Measurements from ENCODE around the gene ADGRF1. TPM values are rescaled to one million over a fixed set of nuclear protein-coding genes. Genes with fewer than 3 reads are reported as not detected.

ADGRF1 gene
- total and polyA plus RNA-seq, 2 donors (not counting 1 experiment from before 2014, with no cell fraction given): not detected

GRCh38 chr6:46983007-46983411, 59.1 kb downstream of the ADGRF1 start:
- no peak overlapping the region for H3K4me3 ChIP-seq (replicated peaks in 1 of 4; ENCODE audit: control extremely low read depth in 1 of 4, insufficient read depth in 1 of 4, low read depth in 3 of 4, low read length in 4 of 4)
- no peaks in the 10 kb centered on the region for H3K9me3 ChIP-seq (ENCODE audit: control insufficient read depth, insufficient read depth, low read depth, low read length)
- no peak overlapping the region for H2AFZ ChIP-seq (ENCODE audit: low read length)
- no peaks in the 10 kb centered on the region for H3K36me3 ChIP-seq (ENCODE audit: control insufficient read depth, insufficient read depth, low read length)
- H4K20me1 ChIP-seq (ENCODE audit: control insufficient read depth, extremely low read depth, insufficient read depth, low read length): no peaks in the 10 kb centered on the region
- H3K4me1 ChIP-seq (ENCODE audit: control insufficient read depth, extremely low read depth, insufficient read depth, low read length): no peaks in the 10 kb centered on the region
- H3K27me3 ChIP-seq (ENCODE audit: control insufficient read depth, insufficient read depth, low read length): no peaks in the 10 kb centered on the region
- TF ChIP-seq CTCF (conservative IDR thresholded peaks at IDR 0.05 in 1 of 2, IDR thresholded peaks at IDR 0.05 in 1 of 2; ENCODE audit: low read depth in 1 of 2, low read length in 2 of 2) (no peak), EZH2 (IDR thresholded peaks at IDR 0.05; ENCODE audit: low read length, missing control alignments) (no peak)
- no peaks in the 10 kb centered on the region for H3K79me2 ChIP-seq (ENCODE audit: control insufficient read depth, insufficient read depth, low read length)
- H3K9ac ChIP-seq (ENCODE audit: insufficient read depth, low read length): no peak overlapping the region
- no peak overlapping the region for H3K4me2 ChIP-seq (ENCODE audit: extremely low read depth, insufficient read depth, low read length)
- no peak overlapping the region for H3K27ac ChIP-seq (ENCODE audit: insufficient read depth, low read length)
- peak in 1 of 2 donors; percentile 81 for DNase-seq (ENCODE audit: low read depth in 2 of 2)

GRCh38 chr6:46979206-46979605, 62.9 kb downstream of the ADGRF1 start:
- no peak for DNase-seq (ENCODE audit: low read depth in 2 of 2)
- Histone ChIP-seq H3K27me3 (ENCODE audit: control insufficient read depth, insufficient read depth, low read length) (no peaks in the 10 kb centered on the region), H3K9ac (ENCODE audit: insufficient read depth, low read length) (no peak overlapping the region), H3K4me2 (ENCODE audit: extremely low read depth, insufficient read depth, low read length) (no peak overlapping the region), H3K79me2 (ENCODE audit: control insufficient read depth, insufficient read depth, low read length) (no peaks in the 10 kb centered on the region), H3K27ac (ENCODE audit: insufficient read depth, low read length) (no peak overlapping the region), H3K4me3 (replicated peaks in 1 of 4; ENCODE audit: control extremely low read depth in 1 of 4, insufficient read depth in 1 of 4, low read depth in 3 of 4, low read length in 4 of 4) (no peak overlapping the region), H2AFZ (ENCODE audit: low read length) (no peak overlapping the region), H3K4me1 (ENCODE audit: control insufficient read depth, extremely low read depth, insufficient read depth, low read length) (no peaks in the 10 kb centered on the region), H4K20me1 (ENCODE audit: control insufficient read depth, extremely low read depth, insufficient read depth, low read length) (no peaks in the 10 kb centered on the region), H3K9me3 (ENCODE audit: control insufficient read depth, insufficient read depth, low read depth, low read length) (no peaks in the 10 kb centered on the region), H3K36me3 (ENCODE audit: control insufficient read depth, insufficient read depth, low read length) (no peaks in the 10 kb centered on the region)
- no peak for TF ChIP-seq CTCF (conservative IDR thresholded peaks at IDR 0.05 in 1 of 2, IDR thresholded peaks at IDR 0.05 in 1 of 2; ENCODE audit: low read depth in 1 of 2, low read length in 2 of 2)

GRCh38 chr6:46974786-46975185, 67.3 kb downstream of the ADGRF1 start:
- TF ChIP-seq EZH2 (IDR thresholded peaks at IDR 0.05; ENCODE audit: low read length, missing control alignments) (no peak), CTCF (conservative IDR thresholded peaks at IDR 0.05 in 1 of 2, IDR thresholded peaks at IDR 0.05 in 1 of 2; ENCODE audit: low read depth in 1 of 2, low read length in 2 of 2) (no peak)
- Histone ChIP-seq H2AFZ (ENCODE audit: low read length) (no peak overlapping the region), H3K9ac (ENCODE audit: insufficient read depth, low read length) (no peak overlapping the region), H3K27ac (ENCODE audit: insufficient read depth, low read length) (no peak overlapping the region), H3K9me3 (ENCODE audit: control insufficient read depth, insufficient read depth, low read depth, low read length) (no peaks in the 10 kb centered on the region), H3K79me2 (ENCODE audit: control insufficient read depth, insufficient read depth, low read length) (no peaks in the 10 kb centered on the region), H4K20me1 (ENCODE audit: control insufficient read depth, extremely low read depth, insufficient read depth, low read length) (no peaks in the 10 kb centered on the region), H3K27me3 (ENCODE audit: control insufficient read depth, insufficient read depth, low read length) (no peaks in the 10 kb centered on the region), H3K4me3 (replicated peaks in 1 of 4; ENCODE audit: control extremely low read depth in 1 of 4, insufficient read depth in 1 of 4, low read depth in 3 of 4, low read length in 4 of 4) (no peak overlapping the region), H3K4me1 (ENCODE audit: control insufficient read depth, extremely low read depth, insufficient read depth, low read length) (no peaks in the 10 kb centered on the region), H3K36me3 (ENCODE audit: control insufficient read depth, insufficient read depth, low read length) (no peaks in the 10 kb centered on the region), H3K4me2 (ENCODE audit: extremely low read depth, insufficient read depth, low read length) (no peak overlapping the region)
- no peak for DNase-seq (ENCODE audit: low read depth in 2 of 2)
